CD14-positive monocyte (primary cell): Measurements from ENCODE around the gene AKR1C4. TPM values are rescaled to one million over a fixed set of nuclear protein-coding genes. Genes with fewer than 3 reads are reported as not detected.

Source experiments
- DNase-seq, 3 donors: peaks; one replicate each; pipeline ENCODE4 v3.0.0-alpha.2; 2011 to 2022
- H2AFZ ChIP-seq: 2 replicates; pipeline ENCODE4 v1.6.0; 2012; ENCODE audit warnings: mild to moderate bottlenecking, low read depth, low read length, inconsistent platforms; ENCODE audit not compliant: insufficient read depth, poor library complexity, severe bottlenecking
- H3K27ac ChIP-seq, 2 donors: 1 replicate in 1 of 2; 2 replicates in 1 of 2; pipeline ENCODE4 v1.5.1; 2012 to 2013; ENCODE audit warnings: low read length in 2 of 2, control low read depth in 1 of 2, inconsistent platforms in 1 of 2, low read depth in 1 of 2, mild to moderate bottlenecking in 1 of 2
- H3K27me3 ChIP-seq, 2 donors: one replicate each; pipeline versions ENCODE4 v1.6.0 to v1.6.1; 2011 to 2013; ENCODE audit warnings: low read length in 2 of 2; ENCODE audit not compliant: control insufficient read depth in 2 of 2, insufficient read depth in 2 of 2
- H3K36me3 ChIP-seq, 2 donors: replicated peaks in 1 of 2; 1 replicate in 1 of 2; 2 replicates in 1 of 2; pipeline versions ENCODE4 v1.5.1 to v1.6.1; 2012 to 2013; ENCODE audit warnings: low read length in 2 of 2, control low read depth in 1 of 2, inconsistent platforms in 1 of 2, mild to moderate bottlenecking in 1 of 2; ENCODE audit not compliant: insufficient read depth in 2 of 2, control insufficient read depth in 1 of 2
- H3K4me1 ChIP-seq, 2 donors: 1 replicate in 1 of 2; 2 replicates in 1 of 2; pipeline versions ENCODE4 v1.5.1 to v1.6.1; 2012 to 2013; ENCODE audit warnings: low read length in 2 of 2, control low read depth in 1 of 2, inconsistent platforms in 1 of 2, mild to moderate bottlenecking in 1 of 2, moderate library complexity in 1 of 2; ENCODE audit not compliant: insufficient read depth in 2 of 2, control insufficient read depth in 1 of 2
- H3K4me2 ChIP-seq: replicated peaks from 2 replicates; pipeline ENCODE3; 2012; ENCODE audit warnings: low read length, moderate library complexity, mild to moderate bottlenecking; ENCODE audit not compliant: poor library complexity, severe bottlenecking; ENCODE audit errors: extremely low read depth
- H3K4me3 ChIP-seq, 3 experiments: fragments of 200-600 bp in 1 of 3; sonication (generic) in 1 of 3; replicated peaks in 1 of 3; 1 replicate in 2 of 3; 2 replicates in 1 of 3; pipeline ENCODE4 v1.5.1; 2011 to 2013; ENCODE audit warnings: low read length in 3 of 3, mild to moderate bottlenecking in 3 of 3, control low read depth in 2 of 3, low read depth in 2 of 3, inconsistent platforms in 1 of 3, moderate library complexity in 1 of 3
- H3K79me2 ChIP-seq: 2 replicates; pipeline ENCODE4 v1.6.0; 2012; ENCODE audit warnings: mild to moderate bottlenecking, control low read depth, inconsistent platforms, low read length, moderate library complexity; ENCODE audit not compliant: insufficient read depth
- H3K9ac ChIP-seq: 2 replicates; pipeline ENCODE4 v1.6.0; 2017; ENCODE audit warnings: low read length, mild to moderate bottlenecking; ENCODE audit not compliant: insufficient read depth, poor library complexity, severe bottlenecking
- H3K9me3 ChIP-seq, 2 donors: replicated peaks in 1 of 2; 1 replicate in 1 of 2; 2 replicates in 1 of 2; pipeline versions ENCODE4 v1.5.1 to v1.6.1; 2012 to 2013; ENCODE audit warnings: low read length in 2 of 2, control low read depth in 1 of 2; ENCODE audit not compliant: control insufficient read depth in 1 of 2, insufficient read depth in 1 of 2
- H4K20me1 ChIP-seq: 2 replicates; pipeline ENCODE4 v1.6.0; 2012; ENCODE audit warnings: mild to moderate bottlenecking, low read length, control low read depth, moderate library complexity; ENCODE audit not compliant: insufficient read depth
- H3K27ac Mint-ChIP-seq, 7 donors: one replicate each; pipeline ENCODE4 v1.8.0; 2020; ENCODE audit warnings: mild to moderate bottlenecking in 7 of 7, mixed read lengths in 7 of 7, moderate library complexity in 6 of 7, inconsistent platforms in 2 of 7
- H3K27me3 Mint-ChIP-seq, 3 donors: one replicate each; pipeline ENCODE4 v1.8.0; 2021 to 2022; ENCODE audit warnings: low read depth in 3 of 3, mild to moderate bottlenecking in 3 of 3, mixed read lengths in 3 of 3, moderate library complexity in 3 of 3, inconsistent platforms in 1 of 3
- H3K36me3 Mint-ChIP-seq, 2 donors: one replicate each; pipeline ENCODE4 v1.8.0; 2020; ENCODE audit warnings: mixed read lengths in 2 of 2, inconsistent platforms in 1 of 2, mild to moderate bottlenecking in 1 of 2
- H3K4me1 Mint-ChIP-seq: one replicate; pipeline ENCODE4 v1.8.0; 2020; ENCODE audit warnings: mild to moderate bottlenecking, mixed read lengths
- H3K4me3 Mint-ChIP-seq, 2 donors: one replicate each; pipeline ENCODE4 v1.8.0; 2020; ENCODE audit warnings: mild to moderate bottlenecking in 2 of 2, mixed read lengths in 2 of 2, moderate library complexity in 1 of 2
- H3K9me3 Mint-ChIP-seq, 7 donors: one replicate each; pipeline ENCODE4 v1.8.0; 2020 to 2022; ENCODE audit warnings: mixed read lengths in 7 of 7, mild to moderate bottlenecking in 6 of 7, moderate library complexity in 6 of 7, inconsistent platforms in 2 of 7
- WGBS: methylation state at CpG from one replicate; pipeline ENCODE4 v1.1.5; 2013; ENCODE audit warnings: missing lambda C conversion rate; ENCODE audit not compliant: insufficient coverage; 5-methylcytosine and 5-hydroxymethylcytosine counted together
- intact Hi-C, 2 donors: fragments of 100-400 bp; cut with micrococcal nuclease; formaldehyde crosslinking; loops; one replicate each; pipeline versions ENCODE4 v1.15.0 to v1.15.1; 2023
- polyA plus RNA-seq, 3 donors: library from polyadenylated mRNA; depleted of rRNA in 1 of 3; unstranded in 2 of 3; stranded (reverse) in 1 of 3; fragments of 300-500 nt in 2 of 3; fragments of >200 nt in 1 of 3; fragmentation: Illumina TruSeq in 2 of 3; gene quantifications; 1 replicate in 2 of 3; 2 replicates in 1 of 3; pipeline ENCODE4 v1.2.3, GENCODE V29; 2012 to 2021
- TF ChIP-seq, protein P1 (sequence below): fragments of 200-600 bp; IDR thresholded peaks from one replicate; pipeline ENCODE4 v1.8.0; 2022; ENCODE audit warnings: antibody characterized with exemption, mild to moderate bottlenecking

AKR1C4 gene
- polyA plus RNA-seq, 3 donors: not detected

DNA sequence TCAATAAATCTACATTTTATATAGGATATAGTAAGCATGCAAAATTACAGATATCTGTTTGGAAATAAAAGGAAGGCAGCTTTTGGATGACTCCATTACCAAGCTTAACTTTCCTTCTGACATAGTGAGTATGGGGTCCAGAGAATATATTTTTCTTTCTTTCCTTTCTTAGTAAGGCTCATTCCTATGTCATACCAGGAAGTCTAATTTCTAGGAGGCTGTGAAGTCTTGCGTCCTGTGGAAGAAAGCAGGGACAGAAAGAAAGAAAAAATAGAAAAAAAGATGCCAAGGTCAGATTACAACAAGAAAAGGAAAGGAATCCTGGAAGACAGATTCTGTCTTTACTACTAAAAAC is 48.0 kb upstream of the AKR1C4 start:
- intact Hi-C loops: no loop called here
- Histone ChIP-seq H3K27ac (no peak overlapping the region), H2AFZ (no peak overlapping the region), H3K4me1 (no peaks in the 10 kb centered on the region), H4K20me1 (no peaks in the 10 kb centered on the region), H3K4me2 (no peak overlapping the region), H3K9ac (no peak overlapping the region), H3K27me3 (no peaks in the 10 kb centered on the region), H3K4me3 (no peak overlapping the region), H3K79me2 (no peaks in the 10 kb centered on the region), H3K9me3 (peaks cover 8 to 9% of the 10 kb centered on the region in 2 donors), H3K36me3 (no peaks in the 10 kb centered on the region)
- Mint-ChIP-seq H3K4me1 (no peaks in the 10 kb centered on the region), H3K36me3 (no peaks in the 10 kb centered on the region), H3K4me3 (no peak overlapping the region), H3K9me3 (peaks cover 8 to 20% (median 12%) of the 10 kb centered on the region in 7 donors), H3K27me3 (peaks cover 0 to 2% (median 0%) of the 10 kb centered on the region in 3 donors), H3K27ac (no peak overlapping the region)
- WGBS: no CpG with 5 or more reads among the region's 1 CpG
- DNase-seq: no peak
- TF ChIP-seq, protein P1, sequence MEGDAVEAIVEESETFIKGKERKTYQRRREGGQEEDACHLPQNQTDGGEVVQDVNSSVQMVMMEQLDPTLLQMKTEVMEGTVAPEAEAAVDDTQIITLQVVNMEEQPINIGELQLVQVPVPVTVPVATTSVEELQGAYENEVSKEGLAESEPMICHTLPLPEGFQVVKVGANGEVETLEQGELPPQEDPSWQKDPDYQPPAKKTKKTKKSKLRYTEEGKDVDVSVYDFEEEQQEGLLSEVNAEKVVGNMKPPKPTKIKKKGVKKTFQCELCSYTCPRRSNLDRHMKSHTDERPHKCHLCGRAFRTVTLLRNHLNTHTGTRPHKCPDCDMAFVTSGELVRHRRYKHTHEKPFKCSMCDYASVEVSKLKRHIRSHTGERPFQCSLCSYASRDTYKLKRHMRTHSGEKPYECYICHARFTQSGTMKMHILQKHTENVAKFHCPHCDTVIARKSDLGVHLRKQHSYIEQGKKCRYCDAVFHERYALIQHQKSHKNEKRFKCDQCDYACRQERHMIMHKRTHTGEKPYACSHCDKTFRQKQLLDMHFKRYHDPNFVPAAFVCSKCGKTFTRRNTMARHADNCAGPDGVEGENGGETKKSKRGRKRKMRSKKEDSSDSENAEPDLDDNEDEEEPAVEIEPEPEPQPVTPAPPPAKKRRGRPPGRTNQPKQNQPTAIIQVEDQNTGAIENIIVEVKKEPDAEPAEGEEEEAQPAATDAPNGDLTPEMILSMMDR: no peak

DNA sequence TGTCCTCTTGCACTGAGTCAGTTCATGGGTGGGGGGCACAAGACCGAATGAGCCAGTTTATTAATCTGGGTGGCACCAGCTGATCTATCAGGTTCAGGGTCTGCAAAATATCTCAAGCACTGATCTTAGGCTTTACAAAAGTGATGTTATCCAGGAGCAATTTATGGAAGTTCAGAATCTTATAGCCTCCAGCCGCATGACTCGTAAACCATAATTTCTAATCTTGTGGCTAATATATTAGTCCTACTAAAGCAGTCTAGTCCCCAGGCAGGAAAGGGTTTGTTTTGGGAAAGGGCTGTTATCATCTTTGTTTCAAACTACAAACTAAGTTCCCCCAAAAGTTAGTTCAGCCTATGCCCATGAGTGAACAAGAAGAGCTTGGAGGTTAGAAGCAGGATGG is 45.6 kb upstream of the AKR1C4 start:
- Histone ChIP-seq H3K4me3 (no peak overlapping the region), H3K4me1 (no peaks in the 10 kb centered on the region), H3K27ac (no peak overlapping the region), H3K9me3 (peaks cover 8 to 9% of the 10 kb centered on the region in 2 donors), H4K20me1 (no peaks in the 10 kb centered on the region), H3K27me3 (no peaks in the 10 kb centered on the region), H2AFZ (no peak overlapping the region), H3K79me2 (no peaks in the 10 kb centered on the region), H3K36me3 (no peaks in the 10 kb centered on the region), H3K9ac (no peak overlapping the region), H3K4me2 (no peak overlapping the region)
- no peak for DNase-seq
- intact Hi-C loops: no loop called here
- Mint-ChIP-seq H3K4me3 (no peak overlapping the region), H3K27me3 (peaks cover 0 to 2% (median 0%) of the 10 kb centered on the region in 3 donors), H3K4me1 (no peaks in the 10 kb centered on the region), H3K27ac (no peak overlapping the region), H3K9me3 (peaks cover 8 to 25% (median 12%) of the 10 kb centered on the region in 7 donors), H3K36me3 (no peaks in the 10 kb centered on the region)
- no CpG with 5 or more reads among the region's 3 CpGs for WGBS
- TF ChIP-seq, protein P1: no peak
